Epithelial cell of proximal tubule (primary cell): ENCODE measurements around the gene GLYR1. TPM values are rescaled to one million over a fixed set of nuclear protein-coding genes. Genes with fewer than 3 reads are reported as not detected.

Experiments
- DNase-seq: peaks from one replicate; pipeline ENCODE4 v3.0.0-alpha.2; 2011; ENCODE audit warnings: low read depth
- H3K4me3 ChIP-seq: 2 replicates; pipeline ENCODE4 v1.5.1; 2011; ENCODE audit warnings: low read depth, mild to moderate bottlenecking, low read length
- CTCF ChIP-seq: conservative IDR thresholded peaks from 2 replicates; pipeline ENCODE4 v1.5.1; 2012; ENCODE audit warnings: low read depth, mild to moderate bottlenecking, low read length
- total RNA-seq: library from RNA; depleted of rRNA; stranded (reverse); fragments of >200 nt; gene quantifications from 2 replicates; pipeline ENCODE4 v1.2.3, GENCODE V29; 2015

Gene GLYR1
- total RNA-seq, 1 donor from 2014 or later: 33.1 TPM

GRCh38 chr16:4797805-4798252, 49.3 kb downstream of the GLYR1 start:
- no peak for TF ChIP-seq CTCF
- no peak for DNase-seq
- H3K4me3 ChIP-seq: no peak overlapping the region

DNA sequence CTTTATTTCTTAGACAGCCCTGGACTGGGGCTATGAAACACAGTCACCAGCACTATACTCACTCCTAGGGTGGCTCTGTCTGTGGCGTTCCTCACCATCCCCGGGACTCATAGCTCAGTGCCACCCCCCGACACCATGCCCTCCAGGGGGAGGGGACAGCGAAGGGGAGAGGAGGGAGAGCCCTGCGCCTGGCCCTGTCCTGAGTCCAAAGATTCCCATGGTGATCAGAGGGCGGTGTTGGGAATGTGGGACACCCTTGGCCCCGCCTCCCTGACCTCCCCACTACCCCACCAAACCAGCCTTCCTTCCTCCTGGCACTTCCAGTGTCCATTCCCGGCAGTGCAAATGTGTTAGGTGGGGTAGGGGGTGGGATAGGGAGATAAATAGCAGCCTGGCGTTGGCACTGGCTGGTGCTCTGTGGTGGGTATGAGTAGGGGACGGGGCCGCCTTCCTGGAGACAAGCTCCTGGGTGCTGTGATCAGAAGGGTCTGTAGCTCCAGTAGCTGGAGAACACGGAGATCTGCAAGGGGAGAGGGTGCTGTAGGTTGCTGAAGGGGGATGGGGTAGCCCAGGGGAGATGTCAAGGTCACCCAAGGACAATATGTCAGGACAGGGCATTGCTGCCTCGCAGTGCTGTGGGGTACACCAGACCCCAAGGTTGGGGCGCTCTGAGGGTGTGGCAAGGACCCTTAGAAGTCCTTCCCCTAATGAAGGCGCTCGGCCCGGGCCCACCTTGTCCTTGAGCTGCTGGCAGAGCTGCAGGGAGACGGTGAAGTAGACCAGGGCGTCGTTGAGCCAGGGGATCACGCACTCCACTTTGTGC, 49.9 kb downstream of the GLYR1 start:
- DNase-seq: no peak
- H3K4me3 ChIP-seq: no peak overlapping the region
- TF ChIP-seq CTCF: no peak

DNA sequence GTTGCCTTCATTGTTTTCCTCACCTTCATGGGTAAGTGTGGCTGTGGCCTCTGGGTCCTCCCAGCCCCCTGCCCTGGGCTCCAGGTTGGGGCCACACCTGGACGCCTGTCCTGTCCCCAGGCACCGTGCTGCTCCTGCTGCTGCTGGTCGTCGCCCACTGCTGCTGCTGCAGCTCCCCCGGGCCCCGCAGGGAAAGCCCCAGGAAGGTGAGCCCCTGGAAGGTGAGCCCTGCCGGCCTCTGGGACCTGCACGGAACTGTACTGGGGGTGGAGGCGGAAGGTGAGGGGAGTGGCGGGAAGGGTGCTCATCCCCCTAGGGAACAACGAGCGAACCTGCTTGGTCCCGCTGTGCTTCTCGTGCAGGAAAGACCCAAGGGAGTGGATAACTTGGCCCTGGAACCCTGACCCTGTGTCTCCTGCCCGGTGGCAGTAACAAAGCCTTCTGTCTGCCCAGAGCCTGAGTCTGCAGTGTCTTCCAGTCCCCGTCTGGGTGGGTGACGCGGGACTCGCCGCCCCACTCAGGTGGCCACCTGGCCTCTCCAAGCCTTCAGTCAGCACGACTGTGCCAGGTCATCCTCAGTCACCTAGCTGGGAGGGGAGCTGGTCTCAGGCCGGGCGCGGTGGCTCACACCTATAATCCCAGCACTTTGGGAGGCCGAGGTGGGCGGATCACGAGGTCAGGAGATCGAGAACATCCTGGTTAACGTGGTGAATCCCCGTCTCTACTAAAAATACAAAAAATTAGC, 51.1 kb downstream of the GLYR1 start:
- H3K4me3 ChIP-seq: no peak overlapping the region
- no peak for TF ChIP-seq CTCF
- no peak for DNase-seq

DNA sequence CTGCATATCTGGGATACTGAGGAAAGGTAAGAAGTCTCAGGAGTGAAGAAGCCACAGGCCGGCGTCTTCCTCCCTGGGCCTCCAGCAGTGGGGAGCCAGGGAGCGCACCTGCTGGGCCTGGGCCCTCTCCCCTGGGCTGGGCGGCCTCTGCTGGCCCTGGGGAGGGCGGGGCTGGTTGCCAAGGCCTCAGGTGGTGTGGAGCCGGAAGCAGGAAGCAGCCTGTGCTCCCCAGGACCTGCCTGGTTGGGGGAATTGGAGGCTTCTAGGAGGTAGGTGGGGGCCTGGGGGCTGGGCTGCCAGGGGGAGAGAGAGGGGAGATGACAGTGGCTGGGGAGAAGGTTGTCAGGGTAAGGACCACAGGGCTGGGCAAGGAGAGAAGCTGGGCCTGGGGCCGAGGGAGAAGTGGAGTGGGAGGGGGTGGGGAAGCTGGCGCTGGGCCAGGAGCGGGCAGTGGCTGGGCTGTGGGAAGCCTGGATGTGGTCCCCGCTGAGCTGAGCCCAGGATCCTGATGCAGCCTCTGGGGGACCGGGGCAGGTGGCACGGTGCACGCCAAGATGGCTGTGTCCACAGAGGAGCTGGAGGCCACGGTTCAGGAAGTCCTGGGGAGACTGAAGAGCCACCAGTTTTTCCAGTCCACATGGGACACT, 51.8 kb downstream of the GLYR1 start, which contains the start of gene SMIM22:
SMIM22 (plus strand) TSS at position 189 of the 647 bp plus-strand sequence; CDS start at position 555, 366 bp downstream.
- TF ChIP-seq CTCF: no peak
- no peak for DNase-seq
- H3K4me3 ChIP-seq: no peak within 1 kb of the TSS

GRCh38 chr16:4792951-4793513, 54.1 kb downstream of the GLYR1 start:
- DNase-seq: no peak
- no peak for TF ChIP-seq CTCF
- no peak overlapping the region for H3K4me3 ChIP-seq

- no peak overlapping the region for H3K4me3 ChIP-seq
- no peak for DNase-seq
- no peak for TF ChIP-seq CTCF
These were observed 56.2 kb downstream of the GLYR1 start for GRCh38 chr16:4790871-4791270.
